DOHH2 (cell line): ENCODE data around the gene SLC1A5.

ENCODE experiments used
- CTCF ChIP-seq: fragments of 200-600 bp; sonication (generic); IDR thresholded peaks from one replicate; pipeline ENCODE4 v1.5.1; 2014; ENCODE audit warnings: antibody characterized with exemption, mild to moderate bottlenecking, low read depth, low read length; ENCODE audit not compliant: poor library complexity, severe bottlenecking
- EZH2phosphoT487 ChIP-seq: fragments of 200-600 bp; sonication (generic); IDR thresholded peaks from 2 replicates; pipeline ENCODE4 v1.6.1; 2017; ENCODE audit warnings: borderline replicate concordance, mild to moderate bottlenecking, antibody characterized with exemption, low read length, moderate library complexity, mixed read lengths

- no peak for TF ChIP-seq CTCF
- no peak for TF ChIP-seq EZH2phosphoT487
These were observed 28.5 kb downstream of the SLC1A5 start for GRCh38 chr19:46759817-46760333.
